Activated gamma-delta T cell treated with Interleukin-2 at 50 U/mL for 16 hours (primary cell): Measurements from ENCODE around the gene RIC8A.

Experiments
- DNase-seq: peaks from one replicate; pipeline ENCODE4 v3.0.0-alpha.2; 2020

Gene RIC8A

DNA sequence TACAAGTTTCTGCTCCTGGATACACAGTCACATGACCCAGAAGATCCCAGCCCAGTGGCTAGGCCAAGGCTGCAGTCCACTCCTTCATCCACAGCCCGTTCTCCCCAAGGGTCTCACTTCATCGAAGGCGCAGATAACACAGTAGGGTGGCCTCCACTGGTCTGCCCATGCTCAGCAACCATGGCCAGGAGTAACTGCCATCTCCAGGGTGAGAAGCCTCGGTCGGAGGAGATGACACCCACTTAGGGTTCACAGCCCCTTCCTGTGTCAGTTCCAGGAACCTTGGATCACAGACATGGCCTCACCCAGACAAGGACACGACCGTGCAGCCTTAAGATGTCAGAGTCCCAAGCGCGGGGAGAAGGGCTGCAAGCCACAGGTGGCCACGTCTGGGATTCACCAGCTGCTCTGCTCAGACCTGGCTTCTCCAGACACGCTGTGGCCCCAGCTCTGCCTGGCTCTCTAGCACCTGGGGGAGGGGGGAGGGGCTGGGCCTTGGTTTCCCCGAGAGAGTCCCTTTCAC lies 2.9 kb upstream of the RIC8A start:
- DNase-seq = no peak

DNA sequence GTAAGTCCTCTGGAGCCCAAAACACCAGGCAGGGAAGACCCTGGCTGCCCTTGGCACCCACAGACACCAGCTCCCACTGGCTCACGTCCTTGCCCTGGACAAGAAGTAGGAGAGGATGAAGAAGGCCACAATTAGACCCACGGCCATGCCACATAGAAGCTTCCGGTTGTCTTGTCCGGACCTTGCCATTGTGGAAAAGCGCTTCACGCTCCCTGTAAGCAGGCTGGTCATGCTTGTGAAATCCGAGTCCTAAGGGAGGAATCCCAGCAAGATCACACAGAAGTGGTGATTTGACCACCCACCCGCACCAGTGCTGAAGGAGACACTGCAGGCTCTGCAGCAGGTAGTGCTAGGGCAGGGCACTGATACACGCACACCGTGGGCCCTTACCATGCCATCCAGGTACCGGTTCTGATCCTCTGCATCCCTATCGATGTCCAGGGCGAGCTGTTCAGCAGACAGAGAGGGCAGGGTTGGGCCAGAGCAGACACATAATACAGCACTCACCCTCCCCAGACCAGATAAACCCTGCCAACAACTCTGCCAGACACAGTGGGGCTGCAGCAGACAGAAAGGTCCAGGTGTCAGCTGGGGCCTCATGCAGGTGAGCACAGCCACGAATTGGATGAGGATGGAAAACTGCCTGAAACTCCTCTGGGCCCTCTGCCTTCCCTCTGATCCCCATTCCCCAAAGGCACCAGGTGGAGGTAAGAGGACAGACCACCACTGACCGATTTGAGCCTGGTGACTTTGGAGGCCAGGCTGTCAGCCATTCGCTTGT lies 2.1 kb upstream of the RIC8A start:
- DNase-seq = no peak

DNA sequence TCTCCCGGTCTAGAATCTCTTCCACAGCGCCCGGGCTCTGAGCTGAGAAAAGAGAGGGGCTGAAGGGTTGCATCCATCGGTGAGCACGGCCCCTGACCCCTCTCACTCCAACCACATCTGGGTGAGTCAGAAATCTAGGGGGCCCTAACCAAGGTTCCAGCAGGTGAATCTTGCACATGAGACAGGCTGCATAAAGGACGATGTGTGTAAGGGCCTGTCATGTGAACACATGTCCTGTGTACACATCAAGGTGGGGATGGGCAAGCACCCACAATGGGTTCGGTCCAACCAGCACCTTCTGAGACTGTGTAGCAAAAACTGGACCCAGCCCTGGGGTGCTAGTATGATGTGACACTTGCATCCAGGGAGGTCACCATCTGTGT lies 1.5 kb upstream of the RIC8A start:
- DNase-seq = no peak

DNA sequence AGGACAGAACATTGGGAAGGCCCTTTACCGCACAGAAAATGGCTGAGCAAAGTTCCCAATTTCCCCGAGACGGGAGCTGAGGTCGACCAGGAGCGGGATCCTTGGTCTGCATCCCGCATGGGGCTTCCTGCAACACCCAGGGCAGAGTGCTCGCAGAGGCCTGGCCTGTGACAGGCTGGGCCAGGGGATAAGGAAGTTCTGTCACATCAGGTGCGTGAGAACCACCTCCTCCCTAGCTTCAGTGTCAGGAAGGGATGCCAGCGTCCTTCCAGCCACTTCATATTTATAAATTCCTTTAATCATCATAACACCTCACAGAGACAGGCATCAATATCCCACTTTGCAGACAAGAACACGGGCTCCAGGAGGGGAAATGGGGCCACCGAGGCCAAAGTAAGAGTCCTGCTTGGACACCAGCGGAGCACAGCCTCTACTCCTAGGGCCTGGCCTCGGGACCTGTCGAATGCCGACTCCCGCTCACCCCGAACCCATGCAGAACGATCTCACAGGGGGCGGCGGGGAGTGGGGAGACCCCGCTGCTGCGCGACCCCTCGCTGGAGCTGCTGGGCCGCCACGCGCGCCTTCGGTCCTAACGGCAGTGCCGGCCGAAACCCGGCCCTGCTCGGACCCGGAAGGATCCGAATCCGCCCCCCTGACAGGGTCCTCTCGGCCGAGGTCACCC lies 841 bp upstream of the RIC8A start:
- DNase-seq = no peak

DNA sequence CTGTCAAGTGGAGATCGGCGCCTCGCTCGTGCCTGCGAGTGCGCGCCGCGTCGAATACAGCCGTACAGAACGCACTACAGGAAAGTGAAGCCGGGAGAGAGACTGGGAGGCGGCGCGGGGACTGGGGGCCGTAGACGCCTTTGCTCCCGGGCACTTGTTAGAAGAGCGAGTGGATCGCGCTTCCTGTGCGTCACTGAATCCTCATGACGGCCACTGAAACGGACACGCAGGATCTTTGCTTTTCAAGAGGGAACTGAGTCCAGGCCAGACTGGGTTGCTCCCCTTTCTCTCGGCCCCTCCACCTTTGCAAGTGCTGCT lies 314 bp downstream of the RIC8A start:
- no peak for DNase-seq

DNA sequence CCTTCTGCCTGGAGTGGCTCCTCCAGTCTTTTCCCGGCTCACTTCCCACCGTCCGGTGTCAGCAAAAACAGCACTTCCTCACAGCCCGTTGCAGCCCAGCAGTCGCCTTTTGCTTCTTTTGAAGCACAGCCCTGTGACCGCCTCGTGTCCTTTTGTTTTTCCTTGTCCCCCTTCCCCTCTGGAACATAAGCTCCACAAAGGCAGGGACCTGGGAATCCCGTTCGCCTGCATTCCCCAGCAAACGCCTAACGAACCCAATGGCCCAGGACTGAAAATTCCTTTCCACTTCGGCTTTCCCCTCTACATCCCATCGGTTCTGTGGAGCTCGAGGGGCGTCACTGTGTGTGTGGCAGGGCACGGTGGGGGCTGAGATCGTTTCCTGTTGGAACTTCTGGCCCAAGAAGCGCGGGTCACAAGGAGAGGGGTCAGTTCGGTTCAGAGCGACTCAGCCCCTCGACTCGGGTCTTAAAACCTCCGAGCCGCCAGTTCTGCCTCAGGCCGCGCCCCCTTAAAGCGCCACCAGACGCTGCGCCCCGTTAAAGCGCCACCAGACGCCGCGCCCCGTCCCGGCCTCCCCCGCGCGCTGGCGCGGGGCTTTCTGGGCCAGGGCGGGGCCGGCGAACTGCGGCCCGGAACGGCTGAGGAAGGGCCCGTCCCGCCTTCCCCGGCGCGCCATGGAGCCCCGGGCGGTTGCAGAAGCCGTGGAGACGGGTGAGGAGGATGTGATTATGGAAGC lies 841 bp downstream of the RIC8A start:
- peak; percentile 78 for DNase-seq

DNA sequence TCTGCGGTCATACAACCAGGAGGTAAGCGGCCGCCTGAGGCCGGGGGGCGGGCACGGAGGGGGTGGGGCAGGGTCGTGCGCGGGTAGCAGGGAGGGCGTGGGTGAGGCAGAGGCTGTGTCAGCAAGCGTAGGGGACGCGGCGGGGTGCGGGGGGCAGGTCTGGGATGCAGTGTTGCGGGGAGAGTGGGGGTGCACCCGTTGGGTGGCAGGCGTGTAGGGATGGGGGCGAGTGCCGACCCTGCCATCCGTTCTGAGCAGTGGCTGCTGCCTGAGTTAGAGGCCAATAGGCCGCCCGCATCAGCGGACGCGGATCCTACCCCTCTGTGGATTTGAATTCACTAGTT lies 1.4 kb downstream of the RIC8A start:
- DNase-seq = no peak

DNA sequence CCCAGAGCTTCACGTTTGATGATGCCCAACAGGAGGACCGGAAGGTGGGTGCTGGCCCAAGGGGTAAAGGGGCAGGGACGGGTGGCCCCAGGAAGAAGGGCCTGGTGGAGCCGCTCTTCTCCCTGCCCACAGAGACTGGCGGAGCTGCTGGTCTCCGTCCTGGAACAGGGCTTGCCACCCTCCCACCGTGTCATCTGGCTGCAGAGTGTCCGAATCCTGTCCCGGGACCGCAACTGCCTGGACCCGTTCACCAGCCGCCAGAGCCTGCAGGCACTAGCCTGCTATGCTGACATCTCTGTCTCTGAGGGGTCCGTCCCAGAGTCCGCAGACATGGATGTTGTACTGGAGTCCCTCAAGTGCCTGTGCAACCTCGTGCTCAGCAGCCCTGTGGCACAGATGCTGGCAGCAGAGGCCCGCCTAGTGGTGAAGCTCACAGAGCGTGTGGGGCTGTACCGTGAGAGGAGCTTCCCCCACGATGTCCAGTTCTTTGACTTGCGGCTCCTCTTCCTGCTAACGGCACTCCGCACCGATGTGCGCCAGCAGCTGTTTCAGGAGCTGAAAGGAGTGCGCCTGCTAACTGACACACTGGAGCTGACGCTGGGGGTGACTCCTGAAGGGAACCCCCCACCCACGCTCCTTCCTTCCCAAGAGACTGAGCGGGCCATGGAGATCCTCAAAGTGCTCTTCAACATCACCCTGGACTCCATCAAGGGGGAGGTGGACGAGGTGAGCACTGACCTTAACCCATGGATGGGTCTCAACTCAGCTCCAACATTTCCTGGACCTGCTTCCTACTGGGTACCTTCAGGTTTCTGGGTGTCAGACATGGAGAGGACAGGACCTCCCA lies 2.0 kb downstream of the RIC8A start:
- DNase-seq = no peak

DNA sequence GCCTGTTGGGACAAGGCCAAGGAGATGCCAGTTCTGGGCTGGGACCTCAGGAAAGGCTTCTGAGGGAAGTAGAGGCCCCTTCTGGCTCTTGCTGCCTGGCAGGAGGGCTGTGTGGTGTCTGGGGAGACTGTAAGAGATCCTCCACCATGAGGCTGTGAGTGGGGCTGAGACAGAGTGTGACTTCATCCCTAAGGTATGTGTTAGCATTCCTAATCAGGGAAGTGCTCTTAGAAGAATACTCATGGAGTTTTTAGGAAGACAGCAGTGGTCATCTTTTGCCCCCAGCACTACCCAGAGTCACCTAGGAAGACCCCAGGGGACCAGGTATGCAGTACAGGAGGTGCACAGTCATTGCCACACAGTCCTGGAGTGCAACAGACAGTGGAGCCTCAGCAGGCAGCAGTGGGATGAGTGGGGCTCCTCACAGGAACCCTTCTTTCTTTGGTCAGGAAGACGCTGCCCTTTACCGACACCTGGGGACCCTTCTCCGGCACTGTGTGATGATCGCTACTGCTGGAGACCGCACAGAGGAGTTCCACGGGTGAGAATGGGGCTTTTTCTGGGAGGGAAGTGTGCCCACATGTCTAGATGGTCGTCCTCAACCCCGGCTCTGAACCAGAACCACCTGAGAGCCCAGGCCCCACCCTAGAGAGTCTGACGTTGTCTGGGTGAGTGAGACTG lies 2.8 kb downstream of the RIC8A start:
- DNase-seq = no peak

DNA sequence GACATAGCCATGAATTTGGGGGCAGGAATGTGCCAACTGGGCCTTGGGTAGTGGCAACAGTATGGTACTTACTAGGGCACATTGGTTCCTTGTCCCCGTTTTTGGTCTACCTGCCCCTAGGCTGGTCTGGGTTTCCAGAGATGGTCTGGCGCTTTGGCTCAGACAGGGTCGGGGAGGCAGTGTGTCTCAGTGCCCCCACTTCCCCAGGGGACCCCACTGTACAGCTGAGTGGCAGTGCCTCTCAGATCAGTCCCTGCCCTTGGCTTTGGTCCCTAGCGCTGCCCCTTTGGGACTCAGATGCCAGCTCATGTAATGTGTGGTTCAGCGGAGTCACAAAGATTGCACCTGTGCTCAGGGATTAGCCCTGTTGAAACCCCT lies 3.3 kb downstream of the RIC8A start:
- DNase-seq = no peak

DNA sequence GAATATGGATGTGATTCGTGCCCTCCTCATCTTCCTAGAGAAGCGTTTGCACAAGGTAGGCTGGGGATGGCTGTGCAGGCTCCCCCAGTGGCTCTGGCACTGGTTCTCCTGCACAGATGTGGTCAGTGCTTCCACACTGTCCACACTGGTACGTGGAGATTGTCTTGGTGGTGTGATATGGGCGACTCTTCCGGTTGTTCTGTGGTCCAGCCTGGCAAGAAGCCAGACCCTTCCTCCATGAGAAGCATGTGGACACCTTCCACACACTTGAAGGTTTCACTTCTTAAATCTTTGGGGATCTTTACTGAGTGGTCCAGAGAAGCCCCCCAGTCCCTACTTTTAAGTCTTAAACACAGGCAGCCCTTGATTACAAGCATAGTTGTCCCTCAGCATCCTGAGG lies 3.8 kb downstream of the RIC8A start:
- no peak for DNase-seq

DNA sequence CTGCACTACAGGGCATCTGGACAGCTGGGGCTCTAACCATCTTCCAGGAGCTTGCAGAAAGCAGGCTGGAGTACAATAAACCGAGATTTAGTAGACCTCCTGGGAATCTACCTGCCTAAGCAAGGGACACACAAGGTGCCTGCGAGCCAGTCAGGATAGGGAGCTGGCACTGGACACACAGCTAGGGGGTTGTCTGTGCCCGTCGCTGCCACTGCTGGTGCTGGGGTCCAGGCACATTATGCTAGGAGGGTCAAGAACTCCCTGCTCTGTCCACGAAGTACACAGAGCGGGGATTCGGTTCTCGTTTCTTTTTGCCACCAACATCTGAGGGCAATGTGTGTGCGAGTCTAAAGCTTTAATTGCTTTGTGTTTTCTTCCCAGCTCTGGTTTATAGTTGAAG lies 4.2 kb downstream of the RIC8A start:
- no peak for DNase-seq

DNA sequence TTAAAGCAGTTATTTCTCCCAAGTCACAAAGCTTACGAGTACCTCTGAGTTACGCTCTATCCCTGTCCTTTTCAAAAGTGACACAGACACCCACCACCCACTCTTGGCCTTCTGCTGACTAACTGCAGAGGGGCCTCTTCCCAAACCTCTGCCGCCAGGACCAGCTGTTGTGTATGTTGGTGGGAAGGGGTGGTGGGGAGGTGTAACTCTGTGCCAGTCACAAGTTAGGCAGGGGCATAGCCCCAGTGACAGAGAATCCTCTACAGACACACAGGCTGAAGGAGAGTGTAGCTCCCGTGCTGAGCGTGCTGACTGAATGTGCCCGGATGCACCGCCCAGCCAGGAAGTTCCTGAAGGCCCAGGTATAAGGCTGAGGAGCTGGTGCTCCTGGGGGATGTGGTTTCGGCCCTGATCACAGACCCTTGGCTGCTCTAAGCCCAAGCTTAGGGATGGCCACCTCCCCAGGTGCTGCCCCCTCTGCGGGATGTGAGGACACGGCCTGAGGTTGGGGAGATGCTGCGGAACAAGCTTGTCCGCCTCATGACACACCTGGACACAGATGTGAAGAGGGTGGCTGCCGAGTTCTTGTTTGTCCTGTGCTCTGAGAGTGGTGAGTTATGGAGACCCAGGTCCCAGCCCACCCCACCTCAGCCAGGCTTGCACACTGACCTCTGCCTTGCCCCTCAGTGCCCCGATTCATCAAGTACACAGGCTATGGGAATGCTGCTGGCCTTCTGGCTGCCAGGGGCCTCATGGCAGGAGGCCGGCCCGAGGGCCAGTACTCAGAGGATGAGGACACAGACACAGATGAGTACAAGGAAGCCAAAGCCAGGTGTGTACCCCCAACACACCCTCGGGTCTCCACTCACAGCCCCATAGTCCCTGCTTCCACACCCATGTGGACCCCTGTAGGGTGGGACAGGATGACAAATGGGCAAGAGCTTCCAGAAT lies 4.9 kb downstream of the RIC8A start:
- DNase-seq = no peak

DNA sequence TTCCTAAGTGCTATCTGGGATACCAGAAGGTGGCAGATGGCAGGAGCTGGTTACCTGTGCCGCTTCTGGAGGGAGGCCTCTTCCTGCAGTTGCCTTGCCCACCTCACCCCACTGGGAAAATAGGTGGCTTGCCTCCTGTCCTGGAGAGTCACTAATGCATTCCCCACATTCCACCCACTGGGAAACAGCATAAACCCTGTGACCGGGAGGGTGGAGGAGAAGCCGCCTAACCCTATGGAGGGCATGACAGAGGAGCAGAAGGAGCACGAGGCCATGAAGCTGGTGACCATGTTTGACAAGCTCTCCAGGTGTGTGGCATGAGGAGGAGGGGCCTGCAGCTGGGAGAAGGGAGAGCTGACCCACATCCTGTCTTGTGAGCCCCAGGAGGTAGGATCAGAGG lies 5.6 kb downstream of the RIC8A start:
- DNase-seq = no peak

DNA sequence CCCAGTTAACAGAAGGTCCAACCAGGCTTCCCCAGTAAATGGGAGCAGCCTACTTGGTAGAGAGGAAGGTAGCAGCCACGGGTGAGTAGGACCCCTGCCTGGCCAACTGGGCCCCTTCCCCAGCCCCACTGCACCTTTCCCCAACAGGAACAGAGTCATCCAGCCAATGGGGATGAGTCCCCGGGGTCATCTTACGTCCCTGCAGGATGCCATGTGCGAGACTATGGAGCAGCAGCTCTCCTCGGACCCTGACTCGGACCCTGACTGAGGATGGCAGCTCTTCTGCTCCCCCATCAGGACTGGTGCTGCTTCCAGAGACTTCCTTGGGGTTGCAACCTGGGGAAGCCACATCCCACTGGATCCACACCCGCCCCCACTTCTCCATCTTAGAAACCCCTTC lies 6.6 kb downstream of the RIC8A start:
- no peak for DNase-seq

DNA sequence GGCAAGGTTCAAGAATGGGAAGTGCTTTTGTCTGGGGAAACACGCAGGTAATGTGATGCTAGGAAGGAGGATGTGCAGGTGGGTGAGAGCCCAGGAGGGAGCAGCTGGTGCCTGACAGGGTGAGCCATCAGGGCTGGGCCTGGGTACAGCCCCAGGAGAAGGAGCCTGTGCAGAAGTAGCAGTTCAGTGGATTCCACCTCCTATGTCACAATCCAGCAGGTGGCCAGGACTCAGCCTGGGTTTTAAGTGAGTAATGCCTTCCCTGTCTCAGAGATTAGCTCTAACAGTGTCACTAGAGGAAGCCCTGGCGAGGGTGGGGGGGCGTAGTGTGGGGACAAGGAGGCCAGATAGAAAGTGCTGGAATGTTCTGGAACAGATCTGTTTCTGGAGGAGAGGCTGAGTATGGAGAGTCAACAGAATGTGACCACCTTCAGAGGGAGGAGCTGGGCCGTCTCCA lies 8.1 kb downstream of the RIC8A start:
- DNase-seq = no peak

DNA sequence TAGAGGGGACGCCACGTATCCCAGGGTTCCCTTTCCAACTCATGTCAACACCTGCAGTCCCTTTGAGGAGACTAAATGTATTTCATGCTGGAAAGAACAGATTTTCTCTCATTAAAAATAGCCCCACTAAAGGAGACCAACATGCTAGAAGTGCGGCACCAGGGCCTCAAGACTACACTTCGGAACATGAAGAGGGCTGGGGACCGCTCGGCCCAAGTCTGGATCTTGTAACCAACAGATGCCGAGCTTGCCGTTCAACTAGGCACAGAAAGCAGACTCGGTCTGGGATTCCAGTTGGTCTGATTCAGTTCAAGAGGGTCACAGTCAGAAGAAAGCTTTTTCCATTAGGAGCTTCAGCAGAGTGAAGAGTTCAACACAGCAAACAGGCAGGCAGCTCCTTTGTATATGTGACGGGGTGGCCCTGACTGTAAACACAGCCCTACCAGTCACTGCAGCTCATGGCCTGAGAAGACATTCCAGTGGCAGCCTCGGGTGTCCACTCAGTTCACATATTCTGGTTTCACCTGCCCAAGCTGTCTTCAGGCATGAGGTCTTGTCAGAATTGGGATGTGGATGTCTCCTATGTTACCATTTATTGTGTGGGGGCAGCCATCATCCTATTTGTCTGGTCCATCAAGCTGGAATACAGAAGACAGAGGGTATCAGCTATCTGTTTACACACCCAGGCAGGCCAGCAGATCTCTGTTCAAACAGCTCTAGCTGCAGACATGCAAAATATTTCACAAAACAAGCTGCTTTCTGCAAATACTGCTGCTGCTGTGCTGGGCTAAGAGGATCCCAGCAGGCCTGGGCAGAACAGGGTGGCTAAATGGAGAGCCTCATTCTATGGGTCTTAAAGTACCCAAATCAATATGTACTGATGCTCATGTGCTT lies 8.8 kb downstream of the RIC8A start:
- DNase-seq = no peak

DNA sequence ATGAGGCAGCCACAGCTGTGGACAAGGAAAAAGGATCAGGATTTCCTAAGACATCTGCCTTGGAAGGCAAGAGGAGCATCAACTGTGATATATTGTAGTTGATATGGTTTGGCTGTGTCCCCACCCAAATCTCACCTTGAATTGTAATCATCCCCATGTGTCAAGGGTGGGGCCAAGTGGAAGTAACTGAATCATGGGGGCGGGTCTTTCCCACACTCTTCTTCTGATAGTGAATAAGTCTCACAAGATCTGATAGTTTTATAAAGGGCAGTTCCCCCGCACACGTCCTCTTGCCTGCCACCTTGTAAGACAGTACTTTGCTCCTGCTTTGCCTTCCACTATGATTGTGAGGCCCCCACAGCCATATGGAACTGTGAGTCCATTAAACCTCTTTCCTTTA lies 10.2 kb downstream of the RIC8A start:
- no peak for DNase-seq

DNA sequence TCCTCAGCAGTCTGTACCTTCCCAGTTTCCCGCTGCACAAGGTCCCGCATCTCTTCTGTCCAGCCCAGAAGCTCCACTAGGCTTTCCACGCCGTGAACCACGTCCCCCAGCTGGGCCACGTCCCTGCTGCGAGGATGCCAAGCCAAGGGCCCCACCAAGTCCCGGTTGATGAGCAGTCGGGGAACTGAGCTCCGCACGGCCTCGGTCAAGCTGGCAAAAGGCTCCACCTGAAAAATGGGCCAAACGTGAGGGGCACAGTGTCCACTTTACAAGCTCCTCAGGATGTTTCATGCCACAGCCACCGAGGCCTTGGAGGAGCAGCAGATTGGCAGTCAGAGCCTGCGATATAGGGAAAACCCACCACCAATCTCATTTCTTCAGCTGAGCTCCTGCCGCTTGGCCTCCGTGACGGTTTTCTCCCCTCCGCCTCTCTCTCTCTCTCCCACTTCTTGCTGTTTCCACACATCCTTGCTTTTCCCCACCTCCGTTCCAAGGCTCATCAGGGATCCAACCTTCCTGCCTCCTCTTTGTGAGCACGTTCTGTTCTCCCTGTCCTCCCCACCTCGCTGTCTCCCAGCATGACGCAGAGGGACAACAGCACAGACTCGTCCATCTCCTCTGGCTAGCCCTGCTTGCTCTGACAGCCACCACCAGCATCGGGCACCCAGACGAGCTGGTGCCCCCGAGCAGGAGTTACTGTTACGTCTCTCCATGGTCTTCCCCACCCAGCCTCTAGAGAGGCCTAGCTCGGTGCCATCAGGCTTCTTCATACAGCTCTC lies 11.5 kb downstream of the RIC8A start:
- no peak for DNase-seq
